Mucosa of gallbladder (tissue), 1 donor: ENCODE data around the gene PRICKLE3. TPM values are rescaled to one million over a fixed set of nuclear protein-coding genes. Genes with fewer than 3 reads are reported as not detected.
"Not testable (repeated sequence)": the region's sequence is repeated elsewhere in the genome, so short reads cannot be mapped to it uniquely, and the experiment has no call there.

ENCODE experiments used
- DNase-seq: peaks from one replicate; pipeline ENCODE4 v3.0.0-alpha.2; 2020; ENCODE audit warnings: low spot score
- total RNA-seq: library from RNA; stranded (reverse); gene quantifications from one replicate; pipeline ENCODE4 v1.2.1, GENCODE V29; 2021
- donor health status: DM: no; HTN: no; CAD: no.

PRICKLE3 gene
- total RNA-seq, 1 donor from 2014 or later: 16.3 TPM

GRCh38 chrX:49161632-49162031 is 24.5 kb downstream of the PRICKLE3 start:
- no peak for DNase-seq

- DNase-seq: no peak
These were observed 25.3 kb downstream of the PRICKLE3 start for GRCh38 chrX:49160908-49161307.

DNA sequence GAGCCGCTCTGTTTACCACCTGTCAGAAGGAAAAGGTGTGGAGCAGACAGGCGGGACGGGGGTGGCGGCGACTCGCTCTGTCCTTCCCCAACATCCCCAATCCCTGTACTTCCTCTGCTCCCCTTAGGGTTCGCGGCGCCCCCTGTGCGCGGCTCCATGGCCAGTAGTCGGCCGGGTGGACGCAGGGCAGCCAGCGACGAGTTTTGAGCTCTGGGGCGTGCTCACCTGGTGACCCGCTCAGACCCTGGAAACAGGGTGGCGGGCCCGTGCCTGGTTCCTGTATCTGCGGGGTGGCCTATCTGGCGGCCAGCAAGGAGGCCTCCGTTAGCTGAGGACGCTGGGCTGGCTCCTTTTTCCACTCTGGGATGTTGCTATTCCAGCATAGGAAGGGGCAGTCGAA is 29.0 kb downstream of the PRICKLE3 start:
- no peak for DNase-seq

DNA sequence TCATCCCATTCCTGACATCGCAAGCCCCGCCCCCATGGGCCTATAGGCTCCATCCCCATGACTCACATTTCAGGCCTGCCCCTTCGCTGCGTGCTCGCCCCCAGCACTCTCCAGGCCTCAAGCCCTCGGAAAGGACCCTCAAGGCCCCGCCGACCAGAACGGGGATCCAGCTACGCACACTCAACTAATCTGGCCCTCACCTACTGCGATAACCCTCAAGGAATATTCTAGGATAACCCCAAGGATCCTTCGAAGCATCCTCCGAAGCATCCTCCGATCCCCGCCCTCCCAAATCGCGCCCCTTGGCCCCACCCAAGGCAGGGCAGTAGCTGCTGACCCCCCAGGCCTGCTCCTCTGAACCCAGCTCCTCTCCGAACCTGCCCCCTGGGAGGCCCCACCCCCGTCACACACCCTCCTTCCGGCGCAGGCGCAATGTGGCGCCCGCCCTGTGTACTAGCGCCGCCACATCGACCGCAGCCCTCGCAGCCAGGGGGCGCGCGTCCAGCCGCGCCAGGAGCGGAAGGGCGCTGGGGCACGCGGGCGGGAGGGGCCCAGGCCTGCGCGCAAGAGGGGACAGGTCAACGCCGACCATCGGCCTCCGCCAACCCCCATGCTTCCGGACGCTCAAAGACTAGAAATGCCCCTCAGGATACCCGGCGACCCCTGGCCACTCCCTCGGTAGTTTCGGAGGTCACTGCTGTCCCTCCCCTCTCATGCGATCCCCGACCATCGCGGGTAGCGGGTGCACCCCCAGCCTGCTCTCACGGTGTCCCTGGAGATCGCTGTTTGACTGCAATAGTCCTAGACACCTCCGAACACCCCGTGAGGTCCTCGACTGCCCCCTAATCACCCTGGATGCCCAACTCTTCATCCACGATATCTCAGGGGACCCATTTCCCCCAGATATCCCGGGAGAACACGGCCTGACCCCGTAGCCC is 30.0 kb downstream of the PRICKLE3 start:
- peak; percentile 88 for DNase-seq

DNA sequence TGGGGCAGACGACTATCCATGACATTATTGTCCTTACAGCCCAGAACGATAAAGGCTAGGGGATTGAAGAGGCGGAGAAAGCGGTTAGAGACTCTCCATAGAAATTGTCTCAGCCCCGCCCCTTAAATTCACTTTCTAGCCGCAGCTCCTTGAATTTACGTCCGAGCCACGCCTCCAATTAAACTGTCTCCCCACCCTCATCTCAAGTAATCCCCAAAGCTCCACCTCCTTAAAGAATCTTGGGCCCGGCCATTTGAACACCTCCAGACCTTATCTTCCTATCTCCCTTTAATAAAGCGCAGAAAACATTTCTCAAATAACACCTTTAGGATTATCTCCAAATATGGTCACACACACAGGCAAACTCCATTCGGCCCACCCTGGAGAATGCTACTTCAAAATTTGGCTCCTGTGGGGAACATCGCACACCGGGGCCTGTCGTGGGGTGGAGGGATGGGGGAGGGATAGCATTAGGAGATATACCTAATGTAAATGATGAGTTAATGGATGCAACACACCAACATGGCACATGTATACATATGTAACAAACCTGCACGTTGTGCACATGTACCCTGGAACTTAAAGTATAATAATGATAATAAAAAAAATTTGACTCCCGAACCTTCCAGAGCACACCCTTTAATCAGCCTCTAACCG is 30.8 kb downstream of the PRICKLE3 start:
- peak; percentile 54 for DNase-seq

DNA sequence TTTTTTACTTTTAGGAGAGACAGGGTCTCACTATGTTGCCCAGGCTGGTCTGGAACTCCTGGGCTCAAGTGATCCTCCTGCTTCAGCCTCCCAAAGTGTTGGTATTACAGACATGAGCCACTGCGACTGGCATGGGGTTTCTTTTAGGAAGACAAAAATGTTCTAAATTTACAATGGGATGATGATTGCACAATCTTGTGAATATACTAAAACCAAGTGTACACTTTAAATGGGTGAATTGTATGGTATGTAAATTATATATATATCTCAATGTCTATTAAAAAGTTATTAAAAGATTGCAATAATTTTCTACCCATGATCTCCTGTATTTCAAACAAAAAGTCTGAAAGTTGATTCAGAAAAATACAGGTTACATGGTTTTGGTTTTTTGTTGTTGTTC is 32.7 kb downstream of the PRICKLE3 start:
- DNase-seq: no peak

DNA sequence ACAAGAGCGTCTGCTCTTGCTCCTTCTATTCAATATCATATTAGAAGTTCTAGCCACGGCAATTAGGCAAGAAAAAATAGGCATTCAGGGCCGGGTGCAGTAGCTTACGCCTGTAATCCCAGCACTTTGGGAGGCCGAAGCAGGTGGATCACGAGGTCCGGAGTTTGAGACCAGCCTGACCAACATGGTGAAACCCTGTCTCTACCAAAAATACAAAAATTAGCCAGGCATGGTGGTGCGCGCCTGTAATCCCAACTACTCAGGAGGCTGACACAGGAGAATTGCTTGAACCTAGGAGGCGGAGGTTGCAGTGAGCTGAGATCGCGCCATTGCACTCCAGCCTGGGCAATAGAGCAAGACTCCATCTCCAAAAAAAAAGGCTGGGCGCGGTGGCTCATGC is 36.9 kb downstream of the PRICKLE3 start:
- DNase-seq: not testable (repeated sequence)

DNA sequence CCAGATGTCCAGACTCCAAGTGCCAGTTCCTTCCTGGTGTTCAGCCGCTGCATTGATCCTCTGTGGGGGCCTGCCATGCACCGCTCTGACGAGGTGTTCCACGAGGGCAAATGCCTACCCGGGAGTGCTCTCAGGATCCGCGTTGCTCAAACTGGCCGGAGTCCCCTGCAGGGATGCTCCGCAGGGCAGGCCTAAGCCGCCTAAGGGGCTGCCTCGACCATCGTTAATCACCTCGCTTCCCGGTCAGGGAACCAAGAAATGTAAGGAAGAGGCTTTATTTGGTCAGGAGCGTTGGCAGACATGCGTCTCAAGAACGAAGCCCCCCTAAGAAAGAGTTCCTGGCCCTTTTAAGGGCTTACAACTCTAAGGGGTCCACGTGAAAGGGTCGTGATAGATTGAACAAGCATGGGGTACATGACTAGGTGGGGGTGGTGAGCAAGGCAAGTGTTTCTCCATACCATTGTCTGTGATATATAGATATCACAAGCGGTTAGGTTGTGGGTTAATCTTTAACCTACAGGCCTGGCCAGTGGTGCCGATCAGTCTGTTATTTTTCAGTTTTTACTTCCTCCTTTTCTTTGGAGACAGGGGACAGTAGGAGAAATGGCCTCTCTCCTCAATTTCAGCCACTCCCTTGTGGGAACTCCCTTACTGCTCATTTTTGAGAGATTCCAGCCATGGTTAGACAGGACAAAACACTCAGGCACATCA is 37.6 kb downstream of the PRICKLE3 start:
- DNase-seq: not testable (repeated sequence)

GRCh38 chrX:49147936-49148335 is 38.2 kb downstream of the PRICKLE3 start:
- no peak for DNase-seq

DNA sequence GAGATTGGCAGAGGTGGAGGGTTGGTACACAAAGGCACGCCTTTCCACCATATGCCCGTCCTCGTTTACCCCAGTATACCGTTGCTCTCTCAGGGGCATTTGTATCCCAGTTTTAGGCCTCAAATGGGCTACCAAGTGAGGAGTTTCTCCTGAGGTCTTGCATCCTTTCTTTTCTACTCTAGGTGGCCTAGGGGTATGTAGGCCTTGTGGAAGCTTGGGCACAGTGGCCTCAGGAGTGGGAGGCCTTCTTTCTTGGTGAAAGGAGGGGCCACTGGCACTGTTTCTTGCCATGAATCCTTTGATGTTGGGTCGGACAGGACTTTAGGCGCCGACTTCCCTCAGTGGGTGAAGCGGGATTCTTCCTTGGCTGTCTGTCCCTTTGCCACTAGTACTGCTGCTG is 38.9 kb downstream of the PRICKLE3 start:
- DNase-seq: no peak

GRCh38 chrX:49143154-49143553 is 43.0 kb downstream of the PRICKLE3 start:
- DNase-seq: not testable (repeated sequence)

DNA sequence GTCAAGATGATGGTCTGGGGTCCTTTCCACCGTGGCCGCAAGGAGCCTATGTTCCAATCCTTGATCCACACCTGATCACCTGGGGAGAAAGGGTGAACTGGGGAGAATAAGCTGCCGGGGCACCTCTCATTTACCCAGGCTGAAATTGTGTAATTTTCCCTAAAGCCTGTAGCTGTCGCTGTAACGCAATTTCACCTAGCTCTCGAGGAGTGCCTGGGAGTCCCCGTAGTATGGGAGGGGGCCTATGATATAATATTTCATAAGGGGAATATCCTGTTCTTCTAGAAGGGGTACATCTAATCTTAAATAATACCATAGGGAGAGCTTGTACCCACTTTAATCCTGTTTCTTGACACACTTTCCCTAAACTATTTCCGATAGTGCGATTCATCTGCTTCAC is 43.9 kb downstream of the PRICKLE3 start:
- DNase-seq: not testable (repeated sequence)

GRCh38 chrX:49139713-49140112 is 46.5 kb downstream of the PRICKLE3 start:
- no peak for DNase-seq

- no peak for DNase-seq
These were observed 48.7 kb downstream of the PRICKLE3 start for GRCh38 chrX:49137492-49137891.

DNA sequence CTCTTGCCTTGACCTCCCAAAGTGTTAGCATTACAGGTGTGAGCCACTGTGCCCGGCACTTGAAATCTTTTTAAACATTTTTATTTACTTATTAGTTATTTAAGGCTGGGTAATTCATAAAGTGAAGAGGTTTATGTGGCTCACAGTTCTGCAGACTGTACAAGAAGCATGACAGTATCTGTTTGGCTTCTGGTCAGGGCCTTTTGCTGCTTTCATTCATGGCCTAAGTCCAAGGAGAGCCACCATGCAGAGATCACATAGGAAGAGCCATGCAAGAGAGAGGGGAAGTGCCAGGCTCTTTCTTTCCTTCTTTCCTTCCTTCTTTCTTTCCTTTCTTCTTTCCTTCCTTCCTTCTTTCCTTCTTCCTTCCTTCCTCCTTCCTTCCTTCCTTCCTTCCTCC is 52.4 kb downstream of the PRICKLE3 start:
- no peak for DNase-seq

DNA sequence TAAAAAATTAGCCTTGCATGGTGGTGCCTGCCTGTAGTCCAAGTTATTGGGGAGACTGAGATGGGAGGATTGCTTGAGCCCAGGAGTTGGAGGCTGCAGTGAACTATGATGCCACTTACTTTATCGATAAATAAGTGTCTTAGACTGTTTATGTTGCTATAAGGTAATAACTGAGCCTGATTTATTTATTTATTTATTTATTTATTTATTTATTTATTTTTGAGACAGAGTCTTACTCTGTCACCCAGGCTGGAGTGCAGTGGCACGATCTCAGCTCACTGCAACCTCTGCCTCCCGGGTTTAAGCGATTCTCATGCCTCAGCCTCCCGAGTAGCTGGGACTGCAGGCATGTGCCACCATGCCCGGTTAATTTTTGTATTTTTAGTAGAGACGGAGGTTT is 53.9 kb downstream of the PRICKLE3 start:
- not testable (repeated sequence) for DNase-seq

GRCh38 chrX:49129427-49129826 is 56.7 kb downstream of the PRICKLE3 start:
- no peak for DNase-seq

- not testable (repeated sequence) for DNase-seq
These were observed 58.4 kb downstream of the PRICKLE3 start for GRCh38 chrX:49127742-49128258.
